ENCODE measurements around the gene EVA1A. TPM values are rescaled to one million over a fixed set of nuclear protein-coding genes. Genes with fewer than 3 reads are reported as not detected.

Gene EVA1A
- total and polyA plus RNA-seq, 7 donors: 0.51 to 2.5 (median 0.83) TPM

DNA sequence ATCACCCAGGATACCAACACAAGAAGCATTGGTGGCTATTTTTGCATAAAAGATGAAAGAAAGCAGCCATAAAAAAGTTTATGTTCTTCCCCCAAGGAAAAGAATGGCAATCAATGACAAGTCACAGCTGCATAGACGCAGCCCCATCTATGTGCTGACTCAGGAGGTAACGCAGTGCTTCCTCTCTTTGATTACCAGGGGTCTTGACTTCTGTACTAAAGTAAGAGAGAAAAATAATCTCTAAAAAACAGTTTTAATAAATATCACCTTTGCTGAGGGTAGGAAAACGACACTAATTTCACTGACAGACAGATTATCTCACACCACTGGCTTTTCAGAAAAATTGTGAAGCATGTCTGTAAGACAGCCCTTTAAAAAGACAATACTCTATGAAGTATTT is 33.9 kb upstream of the EVA1A start:
- Histone ChIP-seq H3K27me3 (ENCODE audit: insufficient read depth in 3 of 3, low read length in 2 of 3) (no peaks in the 10 kb centered on the region), H3K4me1 (no peaks in the 10 kb centered on the region), H3K27ac (no peak overlapping the region), H3K36me3 (ENCODE audit: insufficient read depth in 1 of 2, low read depth in 1 of 2) (no peaks in the 10 kb centered on the region), H3K9me3 (no peaks in the 10 kb centered on the region), H3K4me3 (no peak overlapping the region)
- ATAC-seq: no peak
- TF ChIP-seq, protein P1, sequence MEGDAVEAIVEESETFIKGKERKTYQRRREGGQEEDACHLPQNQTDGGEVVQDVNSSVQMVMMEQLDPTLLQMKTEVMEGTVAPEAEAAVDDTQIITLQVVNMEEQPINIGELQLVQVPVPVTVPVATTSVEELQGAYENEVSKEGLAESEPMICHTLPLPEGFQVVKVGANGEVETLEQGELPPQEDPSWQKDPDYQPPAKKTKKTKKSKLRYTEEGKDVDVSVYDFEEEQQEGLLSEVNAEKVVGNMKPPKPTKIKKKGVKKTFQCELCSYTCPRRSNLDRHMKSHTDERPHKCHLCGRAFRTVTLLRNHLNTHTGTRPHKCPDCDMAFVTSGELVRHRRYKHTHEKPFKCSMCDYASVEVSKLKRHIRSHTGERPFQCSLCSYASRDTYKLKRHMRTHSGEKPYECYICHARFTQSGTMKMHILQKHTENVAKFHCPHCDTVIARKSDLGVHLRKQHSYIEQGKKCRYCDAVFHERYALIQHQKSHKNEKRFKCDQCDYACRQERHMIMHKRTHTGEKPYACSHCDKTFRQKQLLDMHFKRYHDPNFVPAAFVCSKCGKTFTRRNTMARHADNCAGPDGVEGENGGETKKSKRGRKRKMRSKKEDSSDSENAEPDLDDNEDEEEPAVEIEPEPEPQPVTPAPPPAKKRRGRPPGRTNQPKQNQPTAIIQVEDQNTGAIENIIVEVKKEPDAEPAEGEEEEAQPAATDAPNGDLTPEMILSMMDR (IDR thresholded peaks at IDR 0.05): no peak
- intact Hi-C loops (cut with DNase I): no loop called here
- DNase-seq: no peak
- WGBS, 3 donors: 61 to 73% (median 63%) methylated on average over 3 of the region's 3 CpGs

DNA sequence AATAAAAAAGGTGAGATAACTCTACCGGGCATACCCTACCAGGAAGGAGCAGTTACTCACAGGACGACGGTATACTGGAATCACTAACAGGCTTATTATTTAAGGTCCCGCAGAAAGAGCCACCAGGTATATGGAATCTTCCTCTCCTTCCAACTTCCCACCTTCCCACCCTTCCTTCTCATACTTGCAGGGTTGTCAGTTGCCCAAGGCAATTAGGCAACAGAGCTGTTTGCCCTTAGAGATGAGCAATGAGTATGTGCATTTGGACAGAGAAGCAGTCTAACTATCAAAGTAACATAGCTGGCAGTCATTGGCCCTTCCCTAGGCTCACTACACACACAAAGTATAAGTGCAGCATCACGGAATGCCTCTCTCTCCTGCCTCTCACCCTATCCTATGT is 32.1 kb upstream of the EVA1A start:
- Histone ChIP-seq H3K27ac (no peak overlapping the region), H3K36me3 (ENCODE audit: insufficient read depth in 1 of 2, low read depth in 1 of 2) (no peaks in the 10 kb centered on the region), H3K9me3 (no peaks in the 10 kb centered on the region), H3K4me3 (no peak overlapping the region), H3K27me3 (ENCODE audit: insufficient read depth in 3 of 3, low read length in 2 of 3) (no peaks in the 10 kb centered on the region), H3K4me1 (no peaks in the 10 kb centered on the region)
- ATAC-seq: no peak
- TF ChIP-seq, protein P1 (IDR thresholded peaks at IDR 0.05): no peak
- intact Hi-C loops (cut with DNase I): no loop called here
- WGBS, 3 donors: 91 to 98% (median 94%) methylated on average over 5 of the region's 5 CpGs
- no peak for DNase-seq

DNA sequence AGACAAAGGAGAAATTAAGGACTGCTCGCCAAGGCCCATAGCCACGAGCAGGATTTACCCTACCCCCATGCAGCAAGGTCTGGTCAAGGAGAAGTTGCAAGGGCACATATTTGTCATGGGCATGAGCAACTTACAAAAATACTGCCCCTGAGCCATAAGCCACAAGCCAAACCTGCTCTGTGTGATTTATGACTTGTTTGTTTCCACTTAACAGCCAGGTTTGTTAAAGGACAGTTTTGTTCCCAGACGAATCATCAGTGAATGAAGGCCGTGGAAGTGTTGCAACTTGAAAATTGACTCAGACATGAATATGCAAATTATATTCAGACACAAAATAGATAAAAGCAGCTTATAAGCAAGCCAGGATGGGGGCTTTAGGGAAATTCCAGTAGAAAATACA is 31.3 kb upstream of the EVA1A start:
- intact Hi-C loops (cut with DNase I): no loop called here
- TF ChIP-seq, protein P1 (IDR thresholded peaks at IDR 0.05): no peak
- H3K36me3 ChIP-seq (ENCODE audit: insufficient read depth in 1 of 2, low read depth in 1 of 2): no peaks in the 10 kb centered on the region

DNA sequence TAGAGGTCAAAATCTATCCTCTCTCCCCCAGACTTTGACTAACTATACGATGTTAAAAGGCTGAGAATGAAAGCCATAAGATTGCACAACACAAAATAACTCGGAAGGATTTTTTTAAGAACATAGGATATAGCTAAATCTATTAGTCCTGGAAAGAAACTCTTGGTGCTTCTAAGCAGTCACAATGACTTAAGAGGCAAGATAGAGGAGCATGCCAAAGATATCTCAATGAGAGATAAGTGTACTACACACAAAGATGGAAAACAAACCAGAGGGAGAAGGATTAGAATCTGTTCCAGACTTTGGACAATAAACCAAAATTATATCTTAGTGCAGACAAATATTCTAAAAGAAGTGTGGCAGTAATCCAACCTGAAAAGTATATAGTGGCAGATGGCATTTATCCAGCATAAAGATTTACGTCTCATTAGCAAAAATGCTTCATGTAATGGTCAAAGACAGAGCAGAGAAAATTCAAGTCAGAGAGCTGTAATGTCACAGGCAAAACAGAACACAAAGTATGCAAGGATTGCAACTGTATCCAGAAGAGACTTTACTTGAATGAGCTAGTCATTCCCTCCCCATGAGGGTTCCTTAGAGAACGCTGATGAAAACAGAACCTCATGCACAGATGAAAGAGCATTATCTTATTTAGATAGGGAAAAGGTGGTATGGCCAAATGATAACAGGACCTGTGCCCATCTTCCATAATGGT is 28.8 kb upstream of the EVA1A start:
- DNase-seq: no peak
- H3K4me3 ChIP-seq: no peak overlapping the region
- ATAC-seq: no peak
- intact Hi-C loops (cut with DNase I): no loop called here
- TF ChIP-seq, protein P1 (IDR thresholded peaks at IDR 0.05): no peak
- H3K36me3 ChIP-seq (ENCODE audit: insufficient read depth in 1 of 2, low read depth in 1 of 2): no peaks in the 10 kb centered on the region
- WGBS, 3 donors: 57 to 61% (median 59%) methylated on average over 4 of the region's 4 CpGs
- no peak overlapping the region for H3K27ac ChIP-seq
- H3K27me3 ChIP-seq (ENCODE audit: insufficient read depth in 3 of 3, low read length in 2 of 3): no peaks in the 10 kb centered on the region
- no peaks in the 10 kb centered on the region for H3K9me3 ChIP-seq
- H3K4me1 ChIP-seq: no peaks in the 10 kb centered on the region

More for the DNA sequence above, 31.3 kb upstream of the EVA1A start:
- Histone ChIP-seq H3K9me3 (no peaks in the 10 kb centered on the region), H3K4me1 (no peaks in the 10 kb centered on the region), H3K27me3 (ENCODE audit: insufficient read depth in 3 of 3, low read length in 2 of 3) (no peaks in the 10 kb centered on the region), H3K4me3 (no peak overlapping the region), H3K27ac (no peak overlapping the region)
- 46 to 58% (median 48%) methylated on average over 4 of the region's 4 CpGs for WGBS, 3 donors
- DNase-seq (no peak), ATAC-seq (no peak)

Data from psoas muscle (tissue), 8 donors.